HG03108 (cell line): Measurements from ENCODE around the gene RNGTT.

Source experiments
- ATAC-seq: cut with Tn5 transposase; IDR thresholded peaks from one replicate; pipeline ENCODE4 v1.9.1; 2021; ENCODE audit warnings: moderate library complexity; ENCODE audit not compliant: unreplicated experiment

Gene RNGTT

GRCh38 chr6:88566746-88567534 lies 396.5 kb downstream of the RNGTT start:
- ATAC-seq, result no peak

DNA sequence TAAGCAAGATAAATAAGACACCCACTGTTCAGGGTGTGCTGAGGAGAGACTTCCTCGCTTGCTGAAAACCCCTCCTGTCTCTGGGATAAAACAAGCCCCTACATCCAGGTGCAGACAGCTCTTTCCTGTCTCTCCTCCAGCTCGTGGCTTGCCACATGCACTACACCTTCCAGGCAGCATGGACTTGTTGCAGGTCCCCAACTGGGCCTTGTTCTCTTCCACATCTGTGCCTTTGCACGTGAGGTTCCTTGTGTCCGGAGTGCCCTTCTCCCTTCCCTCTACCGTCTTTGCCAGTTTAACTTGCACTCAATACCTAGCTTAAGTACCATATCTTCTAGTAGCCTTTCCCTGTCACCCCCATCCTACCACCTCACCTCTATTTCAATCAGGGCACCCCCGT lies 397.6 kb downstream of the RNGTT start:
- ATAC-seq, result no peak

GRCh38 chr6:88565409-88565811 lies 398.0 kb downstream of the RNGTT start:
- no peak for ATAC-seq

DNA sequence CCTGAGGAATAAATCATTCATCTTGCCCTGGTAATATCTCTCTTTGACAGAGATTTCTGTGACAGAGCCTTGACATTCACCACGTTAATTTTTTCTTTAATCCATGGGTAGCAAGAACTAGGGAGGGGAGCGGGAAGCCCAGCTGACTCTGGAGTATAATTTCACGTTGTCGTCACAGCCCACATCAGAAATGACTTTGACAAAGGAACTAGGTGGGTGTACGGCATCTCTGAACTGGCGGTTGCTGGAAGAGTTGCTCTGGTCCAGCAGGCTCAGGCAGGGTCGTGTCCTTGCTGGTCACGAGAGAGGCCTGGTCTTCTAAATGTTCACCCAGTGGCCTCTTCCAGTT lies 400.2 kb downstream of the RNGTT start:
- no peak for ATAC-seq

GRCh38 chr6:88562353-88563276 lies 400.8 kb downstream of the RNGTT start:
- ATAC-seq, result no peak

DNA sequence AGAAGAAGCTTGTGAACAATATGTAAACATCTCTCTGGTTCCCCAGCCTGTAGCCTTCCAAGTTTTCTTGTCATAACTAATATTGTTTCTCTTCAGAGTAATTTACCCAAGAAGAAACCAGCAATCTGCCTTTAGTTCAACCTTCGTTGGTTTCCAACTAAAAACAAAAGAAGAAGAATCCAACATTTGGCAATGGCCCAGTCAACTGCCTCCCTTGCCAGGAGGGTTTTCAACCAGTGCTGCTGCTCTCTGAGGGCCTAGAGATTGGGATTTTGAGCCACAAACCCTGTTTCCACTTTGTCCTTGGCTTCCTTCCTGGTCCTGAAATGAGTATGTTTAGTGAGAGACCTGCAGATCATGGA lies 401.5 kb downstream of the RNGTT start:
- no peak for ATAC-seq

GRCh38 chr6:88561034-88561953 lies 402.1 kb downstream of the RNGTT start:
- ATAC-seq, result no peak
